HepG2 (cell line): ENCODE results near the gene EIF3A. TPM values are rescaled to one million over a fixed set of nuclear protein-coding genes. Genes with fewer than 3 reads are reported as not detected.
A peak's percentile ranks its signal among the peaks of the same experiment; 100 is the strongest.

Source experiments
- ATAC-seq: fragments of 200-7000 bp; cut with Tn5 transposase; 3 replicates; pipeline ENCODE4 v1.9.1; 2020; ENCODE audit warnings: mild to moderate bottlenecking, moderate library complexity
- BruUV-seq: library from RNA; stranded (reverse); fragments of 400-500 nt; replicated peaks from 2 replicates; lab custom pipeline; 2021; lab: Mats Ljungman, UMichigan
- CTCF ChIA-PET: fragments of 300-600 bp; formaldehyde crosslinking; extraction: SDS; loops from one replicate; lab custom pipeline; 2021; ENCODE audit warnings: low total read pairs, inconsistent platforms, low intra/inter-chr PET ratio; lab: Yijun Ruan, JAX
- POLR2A ChIA-PET: fragments of 350-600 bp; sonication (Branson Sonifier 250); formaldehyde crosslinking; loops from one replicate; lab custom pipeline; 2020; ENCODE audit warnings: antibody characterized with exemption, inconsistent platforms; lab: Yijun Ruan, JAX
- DNase-seq: peaks from one replicate; pipeline ENCODE4 v3.0.0-alpha.2; 2015; ENCODE audit warnings: low spot score
- FAIRE-seq: peaks from 3 replicates; lab custom pipeline; 2011; peaks lifted over from hg19 to GRCh38; lab: Jason Lieb, UNC
- H2AFZ ChIP-seq: one replicate; pipeline ENCODE4 v1.6.1; 2011; ENCODE audit warnings: low read length, inconsistent platforms
- H3K27ac ChIP-seq: fragments of 300-600 bp; 3 replicates; pipeline ENCODE4 v1.8.0; 2011; ENCODE audit warnings: mixed run types, mild to moderate bottlenecking, mixed read lengths, low read length, inconsistent platforms; ENCODE audit not compliant: insufficient read depth; ENCODE audit errors: extremely low read length
- H3K27me3 ChIP-seq, 2 experiments: fragments of 200-600 bp in 1 of 2; 2 replicates in 1 of 2; 3 replicates in 1 of 2; pipeline versions ENCODE4 v1.6.0 to v1.8.0; 2011; ENCODE audit warnings: low read length in 2 of 2, mild to moderate bottlenecking in 2 of 2, moderate library complexity in 2 of 2, inconsistent platforms in 1 of 2; ENCODE audit not compliant: insufficient read depth in 2 of 2, control insufficient read depth in 1 of 2
- H3K36me3 ChIP-seq, 2 experiments: fragments of 200-600 bp in 1 of 2; replicated peaks in 1 of 2; 2 replicates in 1 of 2; 3 replicates in 1 of 2; pipeline versions ENCODE4 v1.5.1 to v1.8.0; 2011; ENCODE audit warnings: low read length in 2 of 2, inconsistent platforms in 1 of 2; ENCODE audit not compliant: insufficient read depth in 2 of 2, control insufficient read depth in 1 of 2
- H3K4me1 ChIP-seq: 2 replicates; pipeline ENCODE4 v1.5.1; 2012; ENCODE audit warnings: low read length, inconsistent platforms; ENCODE audit not compliant: insufficient read depth
- H3K4me2 ChIP-seq: 2 replicates; pipeline ENCODE4 v1.6.0; 2011; ENCODE audit warnings: low read depth, low read length, inconsistent platforms
- H3K4me3 ChIP-seq, 3 experiments: fragments of 200-600 bp in 1 of 3; sonication (generic), shearing (Covaris generic) in 1 of 3; replicated peaks in 1 of 3; 2 replicates each; pipeline ENCODE4 v1.5.1; 2011 to 2016; ENCODE audit warnings: low read length in 3 of 3, inconsistent platforms in 2 of 3, low read depth in 2 of 3, mild to moderate bottlenecking in 2 of 3, control low read depth in 1 of 3, mixed read lengths in 1 of 3; ENCODE audit not compliant: insufficient read depth in 1 of 3
- H3K79me2 ChIP-seq: one replicate; pipeline ENCODE4 v1.6.1; 2011; ENCODE audit warnings: low read length, inconsistent platforms; ENCODE audit not compliant: insufficient read depth
- H3K9ac ChIP-seq: 2 replicates; pipeline ENCODE4 v1.6.0; 2011; ENCODE audit warnings: mild to moderate bottlenecking, low read depth, low read length, inconsistent platforms; ENCODE audit not compliant: insufficient read depth
- H3K9me3 ChIP-seq: 2 replicates; pipeline ENCODE4 v1.5.1; 2012; ENCODE audit warnings: mild to moderate bottlenecking, low read length
- H4K20me1 ChIP-seq: 2 replicates; pipeline ENCODE4 v1.6.0; 2011; ENCODE audit warnings: inconsistent platforms, mild to moderate bottlenecking, low read length, moderate library complexity; ENCODE audit not compliant: insufficient read depth
- IRF2 ChIP-seq: IDR thresholded peaks from 2 replicates; pipeline ENCODE4 v1.6.1; 2018; ENCODE audit warnings: missing genetic modification reagents, missing compliant biosample characterization
- RBM22 ChIP-seq: fragments of 200-400 bp; formaldehyde crosslinking; optimal IDR thresholded peaks from 2 replicates; pipeline ENCODE3; 2017; ENCODE audit warnings: mild to moderate bottlenecking, low read length, moderate library complexity
- TBL1XR1 ChIP-seq: fragments of 150-350 bp; IDR thresholded peaks from 2 replicates; pipeline ENCODE4 v1.6.1; 2014; ENCODE audit warnings: borderline replicate concordance, low read length; ENCODE audit not compliant: partially characterized antibody
- ZNF569 ChIP-seq: sonication (generic); formaldehyde crosslinking; IDR thresholded peaks from 2 replicates; pipeline ENCODE4 v1.5.0; 2020; ENCODE audit warnings: mild to moderate bottlenecking, missing genetic modification reagents, moderate library complexity, borderline replicate concordance
- ZNF646 ChIP-seq: sonication (generic); formaldehyde crosslinking; IDR thresholded peaks from 2 replicates; pipeline ENCODE4 v1.9.0; 2021; ENCODE audit warnings: mild to moderate bottlenecking, missing genetic modification reagents
- ZNF672 ChIP-seq: sonication (generic); formaldehyde crosslinking; IDR thresholded peaks from 2 replicates; pipeline ENCODE4 v1.8.1; 2022; ENCODE audit warnings: missing genetic modification reagents
- ZSCAN30 ChIP-seq: sonication (generic); formaldehyde crosslinking; IDR thresholded peaks from 2 replicates; pipeline ENCODE4 v1.5.0; 2020; ENCODE audit warnings: mild to moderate bottlenecking, missing genetic modification reagents
- WGBS: methylation state at CpG from one replicate; pipeline ENCODE4 v1.1.6; 2017; ENCODE audit warnings: low lambda C conversion rate; 5-methylcytosine and 5-hydroxymethylcytosine counted together
- in situ Hi-C: cut with HindIII; loops from 2 replicates; pipeline ENCODE4 v1.10.0; 2017; ENCODE audit warnings: low pct_unique_long_range_greater_than_20kb; ENCODE audit not compliant: extremely low pct_ligation_motif_present
- intact Hi-C: fragments of 100-400 bp; cut with micrococcal nuclease; formaldehyde crosslinking; loops from one replicate; pipeline ENCODE4 v1.10.0; 2022; ENCODE audit not compliant: unreplicated experiment
- polyA plus RNA-seq, 8 experiments: library from polyadenylated mRNA; depleted of rRNA in 3 of 8; stranded (reverse) in 7 of 8; unstranded in 1 of 8; fragments of >200 nt; fragmentation: Illumina TruSeq in 4 of 8; extraction: Trizol in 4 of 8; gene quantifications; 2 replicates each; pipeline versions ENCODE4 v1.2.1 to v1.2.3, GENCODE V29; 2011 to 2016; ENCODE audit warnings: low read depth in 4 of 8, missing spikeins in 1 of 8, mixed read lengths in 1 of 8; ENCODE audit not compliant: insufficient read depth in 1 of 8
- total RNA-seq, 5 experiments: library from RNA; depleted of rRNA; stranded (reverse); fragments of >200 nt; fragmentation: Illumina TruSeq; extraction: Trizol; gene quantifications; 2 replicates each; pipeline ENCODE4 v1.2.3, GENCODE V29; 2016; ENCODE audit warnings: low read depth in 1 of 5
- TF ChIP-seq, protein P1 (sequence below): fragments of 450-650 bp; IDR thresholded peaks from 2 replicates; pipeline ENCODE4 v1.6.1; 2016

The EIF3A gene
- total and polyA plus RNA-seq, 2 of the 13 experiments (the other 11 are each of a cell fraction or from before 2014, with no cell fraction given): 25.6 to 117 TPM

DNA sequence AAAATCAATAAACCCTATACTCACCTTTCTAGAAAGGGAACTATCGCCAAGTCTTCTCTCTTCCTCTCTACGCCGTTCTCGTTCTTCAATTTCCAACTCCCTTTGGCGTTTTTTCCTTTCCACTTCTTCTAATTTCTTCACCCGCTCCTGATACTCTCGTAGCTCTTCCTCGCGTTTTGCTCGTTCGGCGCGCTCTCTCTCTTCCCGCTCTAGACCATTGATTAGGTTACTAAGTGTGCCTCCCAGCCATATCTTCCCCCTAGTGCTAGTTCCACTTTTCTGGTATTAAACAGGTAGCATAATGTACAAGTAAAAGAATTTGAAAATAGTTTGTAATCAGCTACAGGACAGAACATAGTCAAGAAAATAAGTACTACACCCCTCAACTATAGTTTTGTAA is 30.8 kb downstream of the EIF3A start:
- no peaks in the 10 kb centered on the region for H3K4me1 ChIP-seq
- peaks cover 5% of the 10 kb centered on the region for H4K20me1 ChIP-seq
- H3K27me3 ChIP-seq: no peaks in the 10 kb centered on the region
- no peak overlapping the region for H3K27ac ChIP-seq
- TF ChIP-seq, protein P1, sequence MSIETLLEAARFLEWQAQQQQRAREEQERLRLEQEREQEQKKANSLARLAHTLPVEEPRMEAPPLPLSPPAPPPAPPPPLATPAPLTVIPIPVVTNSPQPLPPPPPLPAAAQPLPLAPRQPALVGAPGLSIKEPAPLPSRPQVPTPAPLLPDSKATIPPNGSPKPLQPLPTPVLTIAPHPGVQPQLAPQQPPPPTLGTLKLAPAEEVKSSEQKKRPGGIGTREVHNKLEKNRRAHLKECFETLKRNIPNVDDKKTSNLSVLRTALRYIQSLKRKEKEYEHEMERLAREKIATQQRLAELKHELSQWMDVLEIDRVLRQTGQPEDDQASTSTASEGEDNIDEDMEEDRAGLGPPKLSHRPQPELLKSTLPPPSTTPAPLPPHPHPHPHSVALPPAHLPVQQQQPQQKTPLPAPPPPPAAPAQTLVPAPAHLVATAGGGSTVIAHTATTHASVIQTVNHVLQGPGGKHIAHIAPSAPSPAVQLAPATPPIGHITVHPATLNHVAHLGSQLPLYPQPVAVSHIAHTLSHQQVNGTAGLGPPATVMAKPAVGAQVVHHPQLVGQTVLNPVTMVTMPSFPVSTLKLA: no peak
- TF ChIP-seq RBM22 (peak; percentile 65), ZNF672 (no peak), ZSCAN30 (CRISPR knock-in tag) (no peak), ZNF646 (CRISPR knock-in tag) (no peak), IRF2 (no peak), ZNF569 (CRISPR knock-in tag) (no peak), TBL1XR1 (no peak)
- CTCF ChIA-PET: no interaction called here
- in situ Hi-C loops: no loop called here
- ATAC-seq (no peak), FAIRE-seq (no peak), DNase-seq (no peak)
- no peaks in the 10 kb centered on the region for H3K9me3 ChIP-seq
- peaks cover 13% of the 10 kb centered on the region for H3K79me2 ChIP-seq
- peaks cover 44 to 98% of the 10 kb centered on the region in 2 experiments for H3K36me3 ChIP-seq
- H2AFZ ChIP-seq: no peak overlapping the region
- intact Hi-C loops: no loop called here
- H3K4me2 ChIP-seq: no peak overlapping the region
- H3K9ac ChIP-seq: no peak overlapping the region
- BruUV-seq: no TSS peak
- H3K4me3 ChIP-seq: no peak overlapping the region
- POLR2A ChIA-PET: no interaction called here
- 97% methylated on average over 14 of the region's 14 CpGs for WGBS
